22Rv1 (cell line): ENCODE data around the gene SCN5A.

Experiments
- H3K27ac ChIP-seq: fragments of 450-650 bp; 2 replicates; pipeline ENCODE4 v1.5.1; 2017
- ZFX ChIP-seq: fragments of 450-650 bp; IDR thresholded peaks from 2 replicates; pipeline ENCODE4 v1.6.1; 2017; ENCODE audit warnings: antibody characterized with exemption, borderline replicate concordance
- TF ChIP-seq, protein P1 (sequence below): fragments of 450-650 bp; IDR thresholded peaks from 2 replicates; pipeline ENCODE4 v1.5.1; 2017; ENCODE audit warnings: mild to moderate bottlenecking

SCN5A gene

DNA sequence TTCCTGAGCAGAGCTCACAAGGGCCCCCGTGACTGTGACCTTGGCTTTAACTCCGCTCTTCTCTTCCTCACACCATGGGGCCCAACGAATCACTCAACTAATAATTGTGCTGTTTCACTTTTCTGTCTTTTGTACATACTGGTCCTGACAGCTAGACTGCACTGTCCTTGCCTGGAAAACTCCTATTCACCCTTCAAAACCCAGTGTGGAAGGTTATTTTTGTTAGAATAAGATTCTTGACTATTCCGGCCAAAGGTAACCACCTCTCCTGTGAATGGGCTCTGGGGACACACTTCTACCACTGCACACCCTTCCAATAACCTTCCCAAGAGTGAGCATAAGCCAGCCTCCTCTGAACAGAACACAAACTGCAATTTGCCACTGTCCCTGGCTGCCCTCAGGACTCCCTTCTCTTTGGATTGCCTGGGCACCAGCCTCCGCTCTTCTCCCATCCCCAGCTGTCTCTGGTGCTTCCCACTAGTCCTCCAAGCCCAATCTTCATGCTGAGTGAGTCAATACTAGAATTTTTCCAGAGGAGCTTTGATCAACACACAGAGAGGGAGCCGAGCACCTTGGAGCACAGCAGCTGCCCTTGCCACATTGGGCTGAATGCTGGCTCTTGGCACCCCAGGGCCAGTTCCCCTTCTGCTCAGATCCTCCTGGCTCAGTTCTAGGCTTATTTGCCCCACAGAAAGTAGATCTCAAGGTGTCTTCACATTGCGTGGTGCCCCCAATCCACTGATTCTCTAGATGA, 2.1 kb downstream of the SCN5A start:
- TF ChIP-seq ZFX: no peak
- TF ChIP-seq, protein P1, sequence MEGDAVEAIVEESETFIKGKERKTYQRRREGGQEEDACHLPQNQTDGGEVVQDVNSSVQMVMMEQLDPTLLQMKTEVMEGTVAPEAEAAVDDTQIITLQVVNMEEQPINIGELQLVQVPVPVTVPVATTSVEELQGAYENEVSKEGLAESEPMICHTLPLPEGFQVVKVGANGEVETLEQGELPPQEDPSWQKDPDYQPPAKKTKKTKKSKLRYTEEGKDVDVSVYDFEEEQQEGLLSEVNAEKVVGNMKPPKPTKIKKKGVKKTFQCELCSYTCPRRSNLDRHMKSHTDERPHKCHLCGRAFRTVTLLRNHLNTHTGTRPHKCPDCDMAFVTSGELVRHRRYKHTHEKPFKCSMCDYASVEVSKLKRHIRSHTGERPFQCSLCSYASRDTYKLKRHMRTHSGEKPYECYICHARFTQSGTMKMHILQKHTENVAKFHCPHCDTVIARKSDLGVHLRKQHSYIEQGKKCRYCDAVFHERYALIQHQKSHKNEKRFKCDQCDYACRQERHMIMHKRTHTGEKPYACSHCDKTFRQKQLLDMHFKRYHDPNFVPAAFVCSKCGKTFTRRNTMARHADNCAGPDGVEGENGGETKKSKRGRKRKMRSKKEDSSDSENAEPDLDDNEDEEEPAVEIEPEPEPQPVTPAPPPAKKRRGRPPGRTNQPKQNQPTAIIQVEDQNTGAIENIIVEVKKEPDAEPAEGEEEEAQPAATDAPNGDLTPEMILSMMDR: no peak

GRCh38 chr3:38646630-38647029, 2.9 kb downstream of the SCN5A start:
- H3K27ac ChIP-seq: no peak overlapping the region
- TF ChIP-seq, protein P1: peak; percentile 71
- no peak for TF ChIP-seq ZFX

More for the DNA sequence above, 2.1 kb downstream of the SCN5A start:
- no peak overlapping the region for H3K27ac ChIP-seq

- H3K27ac ChIP-seq: no peak overlapping the region
- no peak for TF ChIP-seq ZFX
These were observed 3.4 kb downstream of the SCN5A start for GRCh38 chr3:38646062-38646461.

DNA sequence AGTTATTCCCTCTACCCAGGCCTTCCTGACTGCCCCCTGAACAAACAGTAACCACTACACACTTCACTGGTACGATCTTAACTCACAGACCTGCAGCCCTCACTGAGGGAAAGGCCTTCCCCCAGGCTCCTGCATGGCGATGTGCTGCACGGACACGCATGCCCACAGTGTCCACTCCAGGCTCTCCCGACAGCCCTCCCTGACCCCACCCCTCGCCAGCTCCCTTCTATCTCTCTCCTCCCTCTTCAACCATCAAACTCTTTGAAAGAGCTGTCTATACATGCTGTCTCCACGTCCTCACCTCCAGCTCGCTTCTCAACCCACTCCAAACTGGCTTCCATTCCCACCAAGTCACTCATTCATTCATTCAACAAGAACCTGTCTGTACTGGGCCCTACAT, 3.9 kb downstream of the SCN5A start:
- no peak for TF ChIP-seq ZFX
- TF ChIP-seq, protein P1: no peak
- H3K27ac ChIP-seq: no peak overlapping the region

GRCh38 chr3:38645076-38645475, 4.4 kb downstream of the SCN5A start:
- no peak overlapping the region for H3K27ac ChIP-seq
- TF ChIP-seq, protein P1: no peak
- no peak for TF ChIP-seq ZFX

- no peak overlapping the region for H3K27ac ChIP-seq
- TF ChIP-seq, protein P1: no peak
- no peak for TF ChIP-seq ZFX
These were observed 4.8 kb downstream of the SCN5A start for GRCh38 chr3:38644662-38645053.

DNA sequence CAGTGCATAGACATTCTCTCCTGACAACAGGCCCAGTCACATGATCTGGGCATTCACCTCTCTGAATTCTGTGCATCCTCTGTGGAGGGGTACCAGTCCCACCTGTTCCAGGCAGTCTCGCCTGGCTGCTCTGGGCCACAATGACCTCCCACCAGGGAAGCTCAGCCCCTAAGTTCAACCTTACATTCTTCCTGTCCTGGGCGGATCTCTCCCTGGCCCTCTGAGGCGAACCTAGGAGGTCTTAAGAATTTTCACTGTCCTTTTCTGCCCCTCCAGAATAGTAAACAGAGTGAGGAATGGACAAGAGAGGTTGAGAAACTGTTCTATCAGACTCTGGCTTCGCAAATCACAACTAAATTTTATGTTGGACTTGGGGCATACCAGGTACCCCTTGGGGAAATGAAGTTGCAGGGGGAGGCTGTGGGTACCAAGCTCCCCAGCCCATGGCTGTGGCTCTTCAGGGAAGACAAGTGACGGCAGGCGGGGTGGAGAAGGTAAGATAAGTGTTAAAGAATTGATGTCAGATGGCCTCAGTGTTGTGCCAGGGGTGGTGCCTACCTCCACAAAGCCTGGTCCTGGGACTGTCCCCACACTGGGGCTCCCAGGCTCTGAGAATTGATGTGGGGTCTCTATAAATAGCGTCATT, 5.3 kb downstream of the SCN5A start:
- no peak overlapping the region for H3K27ac ChIP-seq
- TF ChIP-seq ZFX: no peak
- TF ChIP-seq, protein P1: no peak

DNA sequence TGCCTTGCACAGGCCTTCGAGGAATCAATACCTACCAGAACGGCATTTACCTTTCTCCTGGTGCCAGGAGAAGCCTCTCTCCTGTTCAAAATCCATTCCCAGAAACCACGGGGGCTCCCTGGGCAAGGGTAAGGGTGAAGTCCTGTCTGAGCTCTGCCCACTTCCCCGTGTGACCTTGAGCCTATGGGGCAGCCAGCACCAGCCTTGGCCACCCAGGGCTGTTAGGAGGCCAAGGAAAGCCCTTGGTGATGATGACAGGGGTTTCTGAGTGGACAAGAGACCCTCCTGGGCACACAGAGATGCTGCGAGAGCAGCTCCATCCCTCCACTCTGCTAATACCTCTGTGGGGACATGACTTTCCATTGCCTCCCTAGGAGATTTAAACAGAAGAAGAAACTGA, 5.9 kb downstream of the SCN5A start:
- no peak for TF ChIP-seq ZFX
- TF ChIP-seq, protein P1: no peak
- no peak overlapping the region for H3K27ac ChIP-seq
